HepG2 (cell line): Measurements from ENCODE around the gene SULT6B1. TPM values are rescaled to one million over a fixed set of nuclear protein-coding genes. Genes with fewer than 3 reads are reported as not detected.

Experiments
- GATAD1 ChIP-seq: IDR thresholded peaks from 2 replicates; pipeline ENCODE4 v1.6.1; 2016; ENCODE audit warnings: missing genetic modification reagents, missing compliant biosample characterization
- GTF2F1 ChIP-seq: fragments of 150-350 bp; IDR thresholded peaks from 2 replicates; pipeline ENCODE4 v1.6.1; 2014; ENCODE audit warnings: low read length
- HBP1 ChIP-seq: IDR thresholded peaks from 2 replicates; pipeline ENCODE4 v1.6.1; 2016; ENCODE audit warnings: low read depth, control low read depth
- KDM2A ChIP-seq: sonication (generic); formaldehyde crosslinking; IDR thresholded peaks from 2 replicates; pipeline ENCODE4 v1.4.0; 2020; ENCODE audit warnings: low read depth, missing genetic modification reagents, borderline replicate concordance
- NFE2L1 ChIP-seq: sonication (generic); formaldehyde crosslinking; IDR thresholded peaks from 2 replicates; pipeline ENCODE4 v1.4.0; 2020; ENCODE audit warnings: missing genetic modification reagents, mild to moderate bottlenecking, borderline replicate concordance
- NPAS2 ChIP-seq: sonication (generic); formaldehyde crosslinking; IDR thresholded peaks from 2 replicates; pipeline ENCODE4 v1.8.0; 2022; ENCODE audit warnings: mild to moderate bottlenecking, missing genetic modification reagents, borderline replicate concordance
- RXRA ChIP-seq: sonication (generic); formaldehyde crosslinking; IDR thresholded peaks from 2 replicates; pipeline ENCODE4 v1.5.1; 2020; ENCODE audit warnings: missing genetic modification reagents
- ZMAT5 ChIP-seq: sonication (generic); formaldehyde crosslinking; IDR thresholded peaks from 2 replicates; pipeline ENCODE4 v1.5.0; 2020; ENCODE audit warnings: mild to moderate bottlenecking, low read depth, missing genetic modification reagents, borderline replicate concordance
- ZMYM3 ChIP-seq: sonication (generic); formaldehyde crosslinking; IDR thresholded peaks from 2 replicates; pipeline ENCODE4 v1.5.1; 2020; ENCODE audit warnings: mild to moderate bottlenecking, missing genetic modification reagents
- ZMYM4 ChIP-seq: sonication (generic); formaldehyde crosslinking; IDR thresholded peaks from 2 replicates; pipeline ENCODE4 v1.8.1; 2023; ENCODE audit warnings: mild to moderate bottlenecking, missing genetic modification reagents
- ZNF205 ChIP-seq: IDR thresholded peaks from 2 replicates; pipeline ENCODE4 v1.6.1; 2018; ENCODE audit warnings: missing biosample characterization, missing genetic modification reagents
- ZNF251 ChIP-seq: sonication (generic); formaldehyde crosslinking; IDR thresholded peaks from 2 replicates; pipeline ENCODE4 v1.9.0; 2021; ENCODE audit warnings: mild to moderate bottlenecking, missing genetic modification reagents
- ZNF367 ChIP-seq: sonication (generic); formaldehyde crosslinking; IDR thresholded peaks from 2 replicates; pipeline ENCODE4 v1.4.0; 2020; ENCODE audit warnings: missing genetic modification reagents, borderline replicate concordance
- ZNF501 ChIP-seq: sonication (generic); formaldehyde crosslinking; IDR thresholded peaks from 2 replicates; pipeline ENCODE4 v1.5.1; 2020; ENCODE audit warnings: mild to moderate bottlenecking, moderate library complexity, missing genetic modification reagents
- ZNF564 ChIP-seq: sonication (generic); formaldehyde crosslinking; IDR thresholded peaks from 2 replicates; pipeline ENCODE4 v1.8.1; 2023; ENCODE audit warnings: mild to moderate bottlenecking, missing genetic modification reagents
- ZNF746 ChIP-seq: sonication (generic); formaldehyde crosslinking; IDR thresholded peaks from 2 replicates; pipeline ENCODE4 v1.8.0; 2022; ENCODE audit warnings: mild to moderate bottlenecking, missing genetic modification reagents
- ZSCAN9 ChIP-seq: IDR thresholded peaks from 2 replicates; pipeline ENCODE4 v1.6.1; 2016; ENCODE audit warnings: borderline replicate concordance
- ZZZ3 ChIP-seq: sonication (generic); formaldehyde crosslinking; IDR thresholded peaks from 2 replicates; pipeline ENCODE4 v1.4.0; 2020; ENCODE audit warnings: missing genetic modification reagents, mild to moderate bottlenecking, borderline replicate concordance
- polyA plus RNA-seq, 8 experiments: library from polyadenylated mRNA; depleted of rRNA in 3 of 8; stranded (reverse) in 7 of 8; unstranded in 1 of 8; fragments of >200 nt; fragmentation: Illumina TruSeq in 4 of 8; extraction: Trizol in 4 of 8; gene quantifications; 2 replicates each; pipeline versions ENCODE4 v1.2.1 to v1.2.3, GENCODE V29; 2011 to 2016; ENCODE audit warnings: low read depth in 4 of 8, missing spikeins in 1 of 8, mixed read lengths in 1 of 8; ENCODE audit not compliant: insufficient read depth in 1 of 8
- total RNA-seq, 5 experiments: library from RNA; depleted of rRNA; stranded (reverse); fragments of >200 nt; fragmentation: Illumina TruSeq; extraction: Trizol; gene quantifications; 2 replicates each; pipeline ENCODE4 v1.2.3, GENCODE V29; 2016; ENCODE audit warnings: low read depth in 1 of 5
- TF ChIP-seq, protein P1 (sequence below): sonication (generic); formaldehyde crosslinking; IDR thresholded peaks from 2 replicates; pipeline ENCODE4 v1.5.1; 2020; ENCODE audit warnings: mild to moderate bottlenecking, missing genetic modification reagents, moderate library complexity

SULT6B1 gene
- total and polyA plus RNA-seq, 2 of the 13 experiments (the other 11 are each of a cell fraction or from before 2014, with no cell fraction given), result not detected

DNA sequence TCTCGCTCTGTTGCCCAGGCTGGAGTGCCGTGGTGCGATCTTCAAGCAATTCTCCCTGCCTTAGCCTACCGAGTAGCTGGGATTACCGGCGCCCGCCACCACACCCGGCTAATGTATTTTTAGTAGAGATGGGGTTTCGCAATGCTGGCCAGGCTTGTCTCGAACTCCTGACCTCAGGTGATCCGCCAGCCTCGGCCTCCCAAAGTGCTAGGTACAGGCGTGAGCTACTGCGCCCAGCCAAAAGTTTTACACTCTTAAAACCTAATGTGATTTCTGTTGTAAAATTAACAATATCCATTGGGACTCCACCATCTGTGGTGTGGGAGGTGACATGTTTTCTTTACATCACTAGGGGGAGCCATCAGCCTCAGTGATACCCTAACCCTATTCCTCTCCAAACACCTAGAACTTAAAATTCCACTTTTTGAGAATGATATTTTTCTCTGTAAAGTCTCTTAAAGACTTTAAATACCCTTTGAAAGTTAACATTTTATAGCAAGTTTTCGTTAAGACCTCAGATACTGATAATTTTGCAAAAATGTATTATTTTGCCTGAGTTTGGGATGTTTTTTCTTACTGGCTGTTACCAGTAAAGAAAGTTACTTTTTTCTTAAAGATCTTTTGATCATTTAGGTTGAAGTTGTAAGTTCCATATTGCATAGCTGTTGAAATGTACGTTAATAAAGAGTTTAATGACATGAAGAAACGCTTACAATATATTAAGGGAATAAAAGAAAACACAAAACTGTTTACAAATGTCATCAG is 20.1 kb downstream of the SULT6B1 start (continued):
- TF ChIP-seq NFE2L1 (CRISPR knock-in tag), result no peak
- TF ChIP-seq ZNF501, result 0 out of 2 replicates have a peak, but pooled peaks have one; percentile 51
- no peak for TF ChIP-seq ZZZ3 (CRISPR knock-in tag)
- no peak for TF ChIP-seq ZMAT5 (CRISPR knock-in tag)
- TF ChIP-seq ZSCAN9 (CRISPR knock-in tag), result no peak
- no peak for TF ChIP-seq ZNF746
- TF ChIP-seq ZNF205 (CRISPR knock-in tag), result no peak
- TF ChIP-seq GTF2F1, result no peak
- no peak for TF ChIP-seq ZNF367 (CRISPR knock-in tag)
- 0 out of 2 replicates have a peak, but pooled peaks have one; percentile 20 for TF ChIP-seq GATAD1 (CRISPR knock-in tag)
- no peak for TF ChIP-seq HBP1
- 0 out of 2 replicates have a peak, but pooled peaks have one; percentile 34 for TF ChIP-seq ZMYM3 (CRISPR knock-in tag)
- TF ChIP-seq NPAS2 (CRISPR knock-in tag), result no peak
- TF ChIP-seq ZMYM4 (CRISPR knock-in tag), result peak; percentile 31; the same call in 1 of the 2 replicates
- no peak for TF ChIP-seq ZNF251 (CRISPR knock-in tag)
- TF ChIP-seq ZNF564 (CRISPR knock-in tag), result no peak
- TF ChIP-seq RXRA (CRISPR knock-in tag), result no peak
- TF ChIP-seq KDM2A (CRISPR knock-in tag), result 0 out of 2 replicates have a peak, but pooled peaks have one; percentile 23
- TF ChIP-seq, protein P1, sequence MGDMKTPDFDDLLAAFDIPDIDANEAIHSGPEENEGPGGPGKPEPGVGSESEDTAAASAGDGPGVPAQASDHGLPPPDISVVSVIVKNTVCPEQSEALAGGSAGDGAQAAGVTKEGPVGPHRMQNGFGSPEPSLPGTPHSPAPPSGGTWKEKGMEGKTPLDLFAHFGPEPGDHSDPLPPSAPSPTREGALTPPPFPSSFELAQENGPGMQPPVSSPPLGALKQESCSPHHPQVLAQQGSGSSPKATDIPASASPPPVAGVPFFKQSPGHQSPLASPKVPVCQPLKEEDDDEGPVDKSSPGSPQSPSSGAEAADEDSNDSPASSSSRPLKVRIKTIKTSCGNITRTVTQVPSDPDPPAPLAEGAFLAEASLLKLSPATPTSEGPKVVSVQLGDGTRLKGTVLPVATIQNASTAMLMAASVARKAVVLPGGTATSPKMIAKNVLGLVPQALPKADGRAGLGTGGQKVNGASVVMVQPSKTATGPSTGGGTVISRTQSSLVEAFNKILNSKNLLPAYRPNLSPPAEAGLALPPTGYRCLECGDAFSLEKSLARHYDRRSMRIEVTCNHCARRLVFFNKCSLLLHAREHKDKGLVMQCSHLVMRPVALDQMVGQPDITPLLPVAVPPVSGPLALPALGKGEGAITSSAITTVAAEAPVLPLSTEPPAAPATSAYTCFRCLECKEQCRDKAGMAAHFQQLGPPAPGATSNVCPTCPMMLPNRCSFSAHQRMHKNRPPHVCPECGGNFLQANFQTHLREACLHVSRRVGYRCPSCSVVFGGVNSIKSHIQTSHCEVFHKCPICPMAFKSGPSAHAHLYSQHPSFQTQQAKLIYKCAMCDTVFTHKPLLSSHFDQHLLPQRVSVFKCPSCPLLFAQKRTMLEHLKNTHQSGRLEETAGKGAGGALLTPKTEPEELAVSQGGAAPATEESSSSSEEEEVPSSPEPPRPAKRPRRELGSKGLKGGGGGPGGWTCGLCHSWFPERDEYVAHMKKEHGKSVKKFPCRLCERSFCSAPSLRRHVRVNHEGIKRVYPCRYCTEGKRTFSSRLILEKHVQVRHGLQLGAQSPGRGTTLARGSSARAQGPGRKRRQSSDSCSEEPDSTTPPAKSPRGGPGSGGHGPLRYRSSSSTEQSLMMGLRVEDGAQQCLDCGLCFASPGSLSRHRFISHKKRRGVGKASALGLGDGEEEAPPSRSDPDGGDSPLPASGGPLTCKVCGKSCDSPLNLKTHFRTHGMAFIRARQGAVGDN (CRISPR knock-in tag), result 0 out of 2 replicates have a peak, but pooled peaks have one; percentile 25
